ENCODE results near the gene ADNP2. TPM values are rescaled to one million over a fixed set of nuclear protein-coding genes. Genes with fewer than 3 reads are reported as not detected.

Gene ADNP2
- total RNA-seq, 1 experiment from 2014 or later: 14.3 TPM

DNA sequence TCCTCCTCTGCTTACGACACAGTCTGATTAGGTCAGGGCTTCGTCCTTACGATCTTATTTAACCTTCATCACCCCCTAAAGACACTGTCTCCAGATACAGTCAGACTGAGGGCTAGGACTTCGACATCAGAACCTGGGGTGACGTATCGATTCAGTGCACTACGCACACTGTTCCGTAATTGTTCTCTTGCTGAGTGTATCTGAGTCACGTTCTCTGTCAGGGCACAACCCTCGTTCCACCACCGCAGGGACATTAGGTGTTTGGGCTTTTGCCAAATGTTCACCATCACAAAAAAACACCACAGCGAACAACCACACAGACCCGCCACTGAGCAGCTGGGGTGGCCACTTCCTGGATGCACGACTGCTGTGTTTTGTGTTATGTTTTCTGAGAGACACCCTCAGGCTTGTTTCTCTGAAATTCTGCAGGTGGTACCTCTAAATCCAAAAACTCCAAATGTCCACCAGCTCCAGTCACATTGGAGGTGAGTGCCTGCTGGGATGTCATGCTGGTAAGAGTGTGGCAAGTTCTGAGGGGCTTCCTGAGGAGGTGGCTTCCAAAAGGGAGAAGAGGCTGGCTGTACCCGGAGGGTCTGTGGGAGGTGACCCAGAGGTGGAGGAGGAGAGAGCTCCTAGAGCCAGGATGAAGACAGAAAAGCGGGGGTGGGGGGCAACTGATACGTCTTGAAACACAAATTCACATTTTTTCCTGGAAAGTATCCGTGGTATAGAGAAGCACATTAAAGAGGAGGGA is 66.6 kb downstream of the ADNP2 start:
- H3K9me3 Mint-ChIP-seq (ENCODE audit: low read depth, unreplicated experiment): no peaks in the 10 kb centered on the region
- H3K27ac Mint-ChIP-seq (ENCODE audit: unreplicated experiment): no peak overlapping the region
- H3K36me3 Mint-ChIP-seq (ENCODE audit: insufficient read depth, unreplicated experiment): no peaks in the 10 kb centered on the region
- TF ChIP-seq, protein P1, sequence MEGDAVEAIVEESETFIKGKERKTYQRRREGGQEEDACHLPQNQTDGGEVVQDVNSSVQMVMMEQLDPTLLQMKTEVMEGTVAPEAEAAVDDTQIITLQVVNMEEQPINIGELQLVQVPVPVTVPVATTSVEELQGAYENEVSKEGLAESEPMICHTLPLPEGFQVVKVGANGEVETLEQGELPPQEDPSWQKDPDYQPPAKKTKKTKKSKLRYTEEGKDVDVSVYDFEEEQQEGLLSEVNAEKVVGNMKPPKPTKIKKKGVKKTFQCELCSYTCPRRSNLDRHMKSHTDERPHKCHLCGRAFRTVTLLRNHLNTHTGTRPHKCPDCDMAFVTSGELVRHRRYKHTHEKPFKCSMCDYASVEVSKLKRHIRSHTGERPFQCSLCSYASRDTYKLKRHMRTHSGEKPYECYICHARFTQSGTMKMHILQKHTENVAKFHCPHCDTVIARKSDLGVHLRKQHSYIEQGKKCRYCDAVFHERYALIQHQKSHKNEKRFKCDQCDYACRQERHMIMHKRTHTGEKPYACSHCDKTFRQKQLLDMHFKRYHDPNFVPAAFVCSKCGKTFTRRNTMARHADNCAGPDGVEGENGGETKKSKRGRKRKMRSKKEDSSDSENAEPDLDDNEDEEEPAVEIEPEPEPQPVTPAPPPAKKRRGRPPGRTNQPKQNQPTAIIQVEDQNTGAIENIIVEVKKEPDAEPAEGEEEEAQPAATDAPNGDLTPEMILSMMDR (IDR thresholded peaks at IDR 0.05; ENCODE audit: unreplicated experiment): no peak
- no peaks in the 10 kb centered on the region for H3K27me3 Mint-ChIP-seq (ENCODE audit: unreplicated experiment)
- no TSS peak for BruUV-seq (replicated peaks)
- no peaks in the 10 kb centered on the region for H3K4me1 Mint-ChIP-seq (ENCODE audit: low read depth, unreplicated experiment)
- no peak overlapping the region for H3K4me3 Mint-ChIP-seq (ENCODE audit: low read depth, unreplicated experiment)
- CTCF ChIA-PET: no interaction called here
- intact Hi-C loops (cut with micrococcal nuclease; ENCODE audit: unreplicated experiment): no loop called here
- DNase-seq: no peak

GRCh38 chr18:80176334-80177073 is 67.4 kb downstream of the ADNP2 start:
- H3K27ac Mint-ChIP-seq (ENCODE audit: unreplicated experiment): no peak overlapping the region

DNA sequence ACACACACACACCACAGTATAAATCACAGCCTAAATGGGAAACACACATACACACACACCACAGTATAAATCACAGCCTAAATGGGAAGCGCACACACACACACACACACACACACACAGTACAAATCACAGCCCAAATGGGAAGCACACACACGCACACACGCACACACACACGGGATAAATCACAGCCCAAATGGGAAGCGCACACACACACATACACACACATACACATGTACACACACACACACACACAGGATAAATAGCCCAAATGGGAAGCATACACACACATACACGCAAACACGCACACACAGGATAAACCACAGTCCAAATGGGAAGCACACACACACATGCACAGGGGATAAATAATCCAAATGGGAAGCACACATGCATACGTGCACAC is 68.1 kb downstream of the ADNP2 start:
- intact Hi-C loops (cut with micrococcal nuclease; ENCODE audit: unreplicated experiment): no loop called here
- no TSS peak for BruUV-seq (replicated peaks)
- TF ChIP-seq, protein P1 (IDR thresholded peaks at IDR 0.05; ENCODE audit: unreplicated experiment): no peak
- no peak for DNase-seq
- H3K4me1 Mint-ChIP-seq (ENCODE audit: low read depth, unreplicated experiment): no peaks in the 10 kb centered on the region
- H3K27ac Mint-ChIP-seq (ENCODE audit: unreplicated experiment): no peak overlapping the region
- CTCF ChIA-PET: no interaction called here
- H3K4me3 Mint-ChIP-seq (ENCODE audit: low read depth, unreplicated experiment): no peak overlapping the region
- no peaks in the 10 kb centered on the region for H3K36me3 Mint-ChIP-seq (ENCODE audit: insufficient read depth, unreplicated experiment)
- H3K9me3 Mint-ChIP-seq (ENCODE audit: low read depth, unreplicated experiment): no peaks in the 10 kb centered on the region
- no peaks in the 10 kb centered on the region for H3K27me3 Mint-ChIP-seq (ENCODE audit: unreplicated experiment)

More at GRCh38 chr18:80176334-80177073, 67.4 kb downstream of the ADNP2 start:
- no peaks in the 10 kb centered on the region for H3K4me1 Mint-ChIP-seq (ENCODE audit: low read depth, unreplicated experiment)
- no peak for DNase-seq
- BruUV-seq (replicated peaks): no TSS peak
- no peaks in the 10 kb centered on the region for H3K36me3 Mint-ChIP-seq (ENCODE audit: insufficient read depth, unreplicated experiment)
- intact Hi-C loops (cut with micrococcal nuclease; ENCODE audit: unreplicated experiment): no loop called here
- no peaks in the 10 kb centered on the region for H3K9me3 Mint-ChIP-seq (ENCODE audit: low read depth, unreplicated experiment)
- TF ChIP-seq, protein P1 (IDR thresholded peaks at IDR 0.05; ENCODE audit: unreplicated experiment): no peak
- no peak overlapping the region for H3K4me3 Mint-ChIP-seq (ENCODE audit: low read depth, unreplicated experiment)
- H3K27me3 Mint-ChIP-seq (ENCODE audit: unreplicated experiment): no peaks in the 10 kb centered on the region
- CTCF ChIA-PET: no interaction called here

DNA sequence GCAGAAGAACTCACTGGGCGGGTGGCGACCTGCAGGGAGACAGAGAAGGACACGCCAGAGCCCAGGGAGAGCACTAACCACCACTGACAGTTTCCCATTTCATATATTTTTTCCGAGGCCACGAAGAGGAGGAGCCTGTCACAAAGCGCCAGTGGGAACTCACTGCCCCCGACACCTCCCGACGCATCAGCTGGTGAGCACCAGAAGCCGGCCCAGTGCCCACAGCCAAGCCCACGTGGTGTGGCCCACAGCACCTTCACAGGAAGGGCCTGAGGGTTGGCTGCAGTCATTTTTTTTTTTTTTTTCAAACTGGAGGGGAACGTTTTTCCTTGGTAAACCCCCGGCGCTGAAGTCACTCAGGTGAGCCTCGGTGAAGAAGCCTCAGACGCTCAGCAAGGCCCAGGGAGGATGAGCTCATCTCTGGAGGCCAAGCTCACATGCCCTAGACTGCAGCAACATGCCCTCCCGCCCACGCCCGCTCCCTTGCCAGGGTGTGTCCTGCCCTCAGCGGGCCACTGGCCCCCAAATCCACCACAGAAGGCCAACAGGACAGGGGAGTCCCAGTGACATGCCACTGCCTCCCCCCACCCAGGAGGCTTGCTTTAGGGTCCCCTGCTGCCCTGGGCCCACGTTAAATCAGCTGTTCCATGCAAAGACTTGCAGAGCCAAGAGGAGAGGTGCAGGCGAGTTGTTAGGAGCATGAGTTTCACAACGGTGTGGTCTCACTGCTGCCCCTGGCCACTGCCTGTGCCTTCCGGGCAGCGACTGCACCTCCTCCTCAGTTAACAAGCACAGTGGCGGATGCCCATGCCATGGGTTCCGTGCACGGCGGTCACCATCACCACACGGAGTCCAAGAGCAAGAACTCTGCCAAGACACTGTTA is 70.1 kb downstream of the ADNP2 start:
- no peaks in the 10 kb centered on the region for H3K36me3 Mint-ChIP-seq (ENCODE audit: insufficient read depth, unreplicated experiment)
- no peaks in the 10 kb centered on the region for H3K9me3 Mint-ChIP-seq (ENCODE audit: low read depth, unreplicated experiment)
- no peak for DNase-seq
- intact Hi-C loops (cut with micrococcal nuclease; ENCODE audit: unreplicated experiment): no loop called here
- H3K27me3 Mint-ChIP-seq (ENCODE audit: unreplicated experiment): no peaks in the 10 kb centered on the region
- CTCF ChIA-PET: no interaction called here
- no TSS peak for BruUV-seq (replicated peaks)
- H3K4me1 Mint-ChIP-seq (ENCODE audit: low read depth, unreplicated experiment): no peaks in the 10 kb centered on the region
- no peak overlapping the region for H3K27ac Mint-ChIP-seq (ENCODE audit: unreplicated experiment)
- no peak overlapping the region for H3K4me3 Mint-ChIP-seq (ENCODE audit: low read depth, unreplicated experiment)
- TF ChIP-seq, protein P1 (IDR thresholded peaks at IDR 0.05; ENCODE audit: unreplicated experiment): no peak
